Measurements from ENCODE around the gene SDK1.

SDK1 gene

DNA sequence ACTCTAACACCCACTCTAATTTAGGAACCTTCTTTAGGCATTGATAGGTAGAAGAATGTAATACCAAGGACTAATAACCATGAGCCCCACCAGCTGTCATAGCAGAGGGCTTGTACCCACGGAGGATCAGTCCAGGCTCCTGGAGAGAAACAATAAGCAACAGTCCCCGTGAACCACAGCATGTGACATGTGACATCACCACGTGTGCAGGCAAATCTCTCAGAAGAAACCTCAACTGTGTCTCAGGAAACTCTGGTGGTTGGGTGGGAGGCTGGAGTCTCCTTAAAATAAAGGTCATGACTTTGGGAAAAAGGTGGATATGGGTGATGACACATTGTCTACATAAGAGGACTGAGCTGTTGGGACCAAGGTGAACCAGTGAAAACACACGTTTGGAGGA, 727.2 kb downstream of the SDK1 start:
- H3K4me3 ChIP-seq (ENCODE audit: insufficient read depth in 1 of 2, low read depth in 1 of 2, low read length in 2 of 2) = no peak overlapping the region
- H3K79me1 ChIP-seq (replicated peaks; ENCODE audit: low read length, poor library complexity, severe bottlenecking) = no peaks in the 10 kb centered on the region
- H3K27ac ChIP-seq (ENCODE audit: low read length, poor library complexity, severe bottlenecking) = no peak overlapping the region
- no peak overlapping the region for H3K23ac ChIP-seq (ENCODE audit: low read length in 2 of 2)
- no peak overlapping the region for H3K4me2 ChIP-seq (ENCODE audit: low read length, poor library complexity, severe bottlenecking)
- no peaks in the 10 kb centered on the region for H3K9me3 ChIP-seq (ENCODE audit: control insufficient read depth, low read length)
- no peak overlapping the region for H2BK5ac ChIP-seq (ENCODE audit: low read depth, low read length, poor library complexity, severe bottlenecking)
- no peak overlapping the region for H2BK120ac ChIP-seq (ENCODE audit: low read depth, low read length)
- no peaks in the 10 kb centered on the region for H3K27me3 ChIP-seq (ENCODE audit: control insufficient read depth in 1 of 2, insufficient read depth in 1 of 2, low read length in 2 of 2)
- H3K4ac ChIP-seq (ENCODE audit: low read depth in 1 of 2, low read length in 2 of 2) = no peak overlapping the region
- WGBS = 95% methylated on average over 4 of the region's 4 CpGs
- H3K36me3 ChIP-seq (ENCODE audit: control insufficient read depth in 1 of 2, insufficient read depth in 2 of 2, low read depth in 1 of 2, low read length in 2 of 2) = peaks cover 0 to 5% of the 10 kb centered on the region in 2 experiments
- H2BK15ac ChIP-seq (ENCODE audit: low read depth, poor library complexity, severe bottlenecking) = no peak overlapping the region
- no peak overlapping the region for H3K18ac ChIP-seq (ENCODE audit: low read depth in 1 of 2, low read length in 2 of 2)
- no peak overlapping the region for H2AFZ ChIP-seq (ENCODE audit: low read depth, low read length)
- no peak overlapping the region for H2BK12ac ChIP-seq (ENCODE audit: low read length in 2 of 2)
- no peak overlapping the region for H4K8ac ChIP-seq (ENCODE audit: low read length)
- H2AK5ac ChIP-seq (ENCODE audit: low read length, severe bottlenecking) = no peak overlapping the region
- no peak overlapping the region for H3K14ac ChIP-seq (ENCODE audit: low read length in 2 of 2)
- H4K91ac ChIP-seq (ENCODE audit: low read length) = no peak overlapping the region
- no peak overlapping the region for H3K9ac ChIP-seq (ENCODE audit: low read length)
- DNase-seq = no peak
- H3K4me1 ChIP-seq (ENCODE audit: control insufficient read depth, insufficient read depth, low read depth, low read length) = peaks cover 3% of the 10 kb centered on the region

DNA sequence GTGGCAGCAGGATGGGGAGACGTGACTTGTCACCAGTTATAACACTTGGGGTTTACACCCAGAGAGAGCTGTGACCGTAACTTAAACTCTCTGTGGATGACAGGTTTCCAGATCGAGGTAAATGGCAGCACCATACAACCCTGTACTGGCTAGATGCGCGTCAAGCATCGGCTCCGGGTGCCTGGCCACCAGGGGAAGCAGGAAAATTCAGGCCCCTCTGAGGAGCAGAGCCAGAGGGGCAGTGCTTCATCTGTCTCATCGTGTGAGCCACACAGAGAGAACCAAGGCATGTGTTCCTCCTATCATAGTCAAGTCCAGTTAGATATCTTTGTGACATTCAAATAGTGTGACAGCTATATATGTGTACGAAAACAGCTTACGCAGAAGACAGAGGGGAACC, 728.9 kb downstream of the SDK1 start:
- H2BK120ac ChIP-seq (ENCODE audit: low read depth, low read length) = no peak overlapping the region
- no peak overlapping the region for H3K4me3 ChIP-seq (ENCODE audit: insufficient read depth in 1 of 2, low read depth in 1 of 2, low read length in 2 of 2)
- no peaks in the 10 kb centered on the region for H3K9me3 ChIP-seq (ENCODE audit: control insufficient read depth, low read length)
- H3K9ac ChIP-seq (ENCODE audit: low read length) = no peak overlapping the region
- H2AFZ ChIP-seq (ENCODE audit: low read depth, low read length) = no peak overlapping the region
- no peak overlapping the region for H2AK5ac ChIP-seq (ENCODE audit: low read length, severe bottlenecking)
- H4K91ac ChIP-seq (ENCODE audit: low read length) = no peak overlapping the region
- H3K14ac ChIP-seq (ENCODE audit: low read length in 2 of 2) = no peak overlapping the region
- H3K23ac ChIP-seq (ENCODE audit: low read length in 2 of 2) = no peak overlapping the region
- H3K18ac ChIP-seq (ENCODE audit: low read depth in 1 of 2, low read length in 2 of 2) = no peak overlapping the region
- no peak for DNase-seq
- peaks cover 0 to 5% of the 10 kb centered on the region in 2 experiments for H3K36me3 ChIP-seq (ENCODE audit: control insufficient read depth in 1 of 2, insufficient read depth in 2 of 2, low read depth in 1 of 2, low read length in 2 of 2)
- no peak overlapping the region for H2BK12ac ChIP-seq (ENCODE audit: low read length in 2 of 2)
- H2BK15ac ChIP-seq (ENCODE audit: low read depth, poor library complexity, severe bottlenecking) = no peak overlapping the region
- H3K79me1 ChIP-seq (replicated peaks; ENCODE audit: low read length, poor library complexity, severe bottlenecking) = no peaks in the 10 kb centered on the region
- H3K4me1 ChIP-seq (ENCODE audit: control insufficient read depth, insufficient read depth, low read depth, low read length) = peaks cover 3% of the 10 kb centered on the region
- no peak overlapping the region for H2BK5ac ChIP-seq (ENCODE audit: low read depth, low read length, poor library complexity, severe bottlenecking)
- no peak overlapping the region for H3K4me2 ChIP-seq (ENCODE audit: low read length, poor library complexity, severe bottlenecking)
- H3K27me3 ChIP-seq (ENCODE audit: control insufficient read depth in 1 of 2, insufficient read depth in 1 of 2, low read length in 2 of 2) = no peaks in the 10 kb centered on the region
- 94% methylated on average over 10 of the region's 10 CpGs for WGBS
- H4K8ac ChIP-seq (ENCODE audit: low read length) = no peak overlapping the region
- H3K4ac ChIP-seq (ENCODE audit: low read depth in 1 of 2, low read length in 2 of 2) = no peak overlapping the region
- no peak overlapping the region for H3K27ac ChIP-seq (ENCODE audit: low read length, poor library complexity, severe bottlenecking)

DNA sequence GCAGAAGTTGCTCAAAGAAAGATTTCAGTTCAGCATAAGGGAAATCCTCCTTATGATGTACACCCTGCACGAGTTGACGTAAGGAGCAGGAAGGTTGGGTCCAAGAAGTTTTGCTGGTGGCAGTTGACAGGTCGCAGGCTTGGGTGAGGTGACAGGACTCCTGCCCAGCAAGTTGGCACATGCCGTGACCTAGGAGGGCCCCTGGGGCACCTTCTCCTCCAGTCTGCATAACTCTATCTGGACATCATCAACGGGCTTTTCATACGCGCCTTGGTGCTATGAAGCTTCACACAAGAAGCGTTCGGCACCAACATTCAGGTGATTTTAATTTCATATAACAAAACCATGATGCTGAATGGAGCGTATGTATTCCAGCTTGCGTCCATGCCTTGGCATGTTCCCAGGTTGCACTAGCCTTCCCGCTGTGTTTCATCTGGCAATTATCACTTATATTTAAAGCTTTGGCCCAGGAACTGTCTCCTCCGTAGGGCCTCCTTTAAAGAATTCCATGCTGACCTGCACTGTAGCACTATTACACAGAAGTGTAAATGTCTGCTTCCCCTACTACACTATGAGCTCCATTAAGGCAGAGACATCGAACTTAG, 729.4 kb downstream of the SDK1 start:
- Histone ChIP-seq H3K14ac (ENCODE audit: low read length in 2 of 2) (no peak overlapping the region), H2BK5ac (ENCODE audit: low read depth, low read length, poor library complexity, severe bottlenecking) (no peak overlapping the region), H3K79me1 (replicated peaks; ENCODE audit: low read length, poor library complexity, severe bottlenecking) (no peaks in the 10 kb centered on the region), H3K23ac (ENCODE audit: low read length in 2 of 2) (no peak overlapping the region), H3K4me2 (ENCODE audit: low read length, poor library complexity, severe bottlenecking) (no peak overlapping the region), H2BK120ac (ENCODE audit: low read depth, low read length) (no peak overlapping the region), H3K27me3 (ENCODE audit: control insufficient read depth in 1 of 2, insufficient read depth in 1 of 2, low read length in 2 of 2) (no peaks in the 10 kb centered on the region), H3K4ac (ENCODE audit: low read depth in 1 of 2, low read length in 2 of 2) (no peak overlapping the region), H3K9me3 (ENCODE audit: control insufficient read depth, low read length) (no peaks in the 10 kb centered on the region), H3K4me1 (ENCODE audit: control insufficient read depth, insufficient read depth, low read depth, low read length) (peaks cover 3% of the 10 kb centered on the region), H3K9ac (ENCODE audit: low read length) (no peak overlapping the region), H4K8ac (ENCODE audit: low read length) (no peak overlapping the region), H3K36me3 (ENCODE audit: control insufficient read depth in 1 of 2, insufficient read depth in 2 of 2, low read depth in 1 of 2, low read length in 2 of 2) (peaks cover 0 to 5% of the 10 kb centered on the region in 2 experiments), H2BK12ac (ENCODE audit: low read length in 2 of 2) (no peak overlapping the region), H4K91ac (ENCODE audit: low read length) (no peak overlapping the region), H3K18ac (ENCODE audit: low read depth in 1 of 2, low read length in 2 of 2) (no peak overlapping the region), H2AFZ (ENCODE audit: low read depth, low read length) (no peak overlapping the region), H3K4me3 (ENCODE audit: insufficient read depth in 1 of 2, low read depth in 1 of 2, low read length in 2 of 2) (no peak overlapping the region), H3K27ac (ENCODE audit: low read length, poor library complexity, severe bottlenecking) (no peak overlapping the region), H2AK5ac (ENCODE audit: low read length, severe bottlenecking) (no peak overlapping the region), H2BK15ac (ENCODE audit: low read depth, poor library complexity, severe bottlenecking) (no peak overlapping the region)
- DNase-seq = no peak
- 84% methylated on average over 14 of the region's 14 CpGs for WGBS

DNA sequence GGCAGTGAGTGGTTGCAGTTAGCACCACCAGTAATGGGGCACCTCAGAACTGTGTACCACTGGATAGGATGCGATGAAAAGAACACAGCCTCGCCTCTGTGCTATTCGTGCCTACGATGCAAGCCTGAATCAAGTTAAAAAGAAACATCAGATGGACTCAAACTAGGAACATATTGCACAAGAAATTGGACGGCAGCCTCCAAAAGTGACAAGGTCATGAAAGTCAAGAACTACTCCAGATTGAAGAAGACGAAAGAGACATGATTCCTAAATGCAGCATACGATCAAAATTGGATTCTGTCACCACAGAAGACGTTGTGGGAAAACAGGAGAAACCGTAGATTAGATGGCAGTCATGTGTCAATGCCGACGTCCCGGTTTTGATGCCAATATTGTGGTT, 732.9 kb downstream of the SDK1 start:
- H3K9me3 ChIP-seq (ENCODE audit: control insufficient read depth, low read length) = no peaks in the 10 kb centered on the region
- H3K18ac ChIP-seq (ENCODE audit: low read depth in 1 of 2, low read length in 2 of 2) = no peak overlapping the region
- H2BK120ac ChIP-seq (ENCODE audit: low read depth, low read length) = no peak overlapping the region
- no peak overlapping the region for H3K4ac ChIP-seq (ENCODE audit: low read depth in 1 of 2, low read length in 2 of 2)
- no peak overlapping the region for H2BK5ac ChIP-seq (ENCODE audit: low read depth, low read length, poor library complexity, severe bottlenecking)
- no peak overlapping the region for H2BK12ac ChIP-seq (ENCODE audit: low read length in 2 of 2)
- no peaks in the 10 kb centered on the region for H3K27me3 ChIP-seq (ENCODE audit: control insufficient read depth in 1 of 2, insufficient read depth in 1 of 2, low read length in 2 of 2)
- H4K8ac ChIP-seq (ENCODE audit: low read length) = no peak overlapping the region
- H3K27ac ChIP-seq (ENCODE audit: low read length, poor library complexity, severe bottlenecking) = no peak overlapping the region
- no peak overlapping the region for H3K9ac ChIP-seq (ENCODE audit: low read length)
- H2AFZ ChIP-seq (ENCODE audit: low read depth, low read length) = no peak overlapping the region
- H3K4me2 ChIP-seq (ENCODE audit: low read length, poor library complexity, severe bottlenecking) = no peak overlapping the region
- WGBS = 87% methylated on average over 12 of the region's 12 CpGs
- H2BK15ac ChIP-seq (ENCODE audit: low read depth, poor library complexity, severe bottlenecking) = no peak overlapping the region
- no peak overlapping the region for H3K23ac ChIP-seq (ENCODE audit: low read length in 2 of 2)
- no peaks in the 10 kb centered on the region for H3K4me1 ChIP-seq (ENCODE audit: control insufficient read depth, insufficient read depth, low read depth, low read length)
- H3K36me3 ChIP-seq (ENCODE audit: control insufficient read depth in 1 of 2, insufficient read depth in 2 of 2, low read depth in 1 of 2, low read length in 2 of 2) = no peaks in the 10 kb centered on the region
- H3K4me3 ChIP-seq (ENCODE audit: insufficient read depth in 1 of 2, low read depth in 1 of 2, low read length in 2 of 2) = no peak overlapping the region
- no peak overlapping the region for H4K91ac ChIP-seq (ENCODE audit: low read length)
- no peak overlapping the region for H2AK5ac ChIP-seq (ENCODE audit: low read length, severe bottlenecking)
- H3K79me1 ChIP-seq (replicated peaks; ENCODE audit: low read length, poor library complexity, severe bottlenecking) = no peaks in the 10 kb centered on the region
- DNase-seq = no peak
- H3K14ac ChIP-seq (ENCODE audit: low read length in 2 of 2) = no peak overlapping the region

Data from mesenchymal stem cell (in vitro differentiated cells and primary cell).